ENCODE measurements around the gene ANKMY2. TPM values are rescaled to one million over a fixed set of nuclear protein-coding genes. Genes with fewer than 3 reads are reported as not detected.

Gene ANKMY2
- total RNA-seq, 1 experiment from 2014 or later, result 34.5 TPM

GRCh38 chr7:16693601-16694318 is 48.2 kb upstream of the ANKMY2 start:
- Mint-ChIP-seq H3K4me3 (ENCODE audit: unreplicated experiment) (no peak overlapping the region), H3K36me3 (ENCODE audit: insufficient read depth, unreplicated experiment) (peaks cover 95% of the 10 kb centered on the region), H3K27me3 (ENCODE audit: insufficient read depth, unreplicated experiment) (no peaks in the 10 kb centered on the region)

DNA sequence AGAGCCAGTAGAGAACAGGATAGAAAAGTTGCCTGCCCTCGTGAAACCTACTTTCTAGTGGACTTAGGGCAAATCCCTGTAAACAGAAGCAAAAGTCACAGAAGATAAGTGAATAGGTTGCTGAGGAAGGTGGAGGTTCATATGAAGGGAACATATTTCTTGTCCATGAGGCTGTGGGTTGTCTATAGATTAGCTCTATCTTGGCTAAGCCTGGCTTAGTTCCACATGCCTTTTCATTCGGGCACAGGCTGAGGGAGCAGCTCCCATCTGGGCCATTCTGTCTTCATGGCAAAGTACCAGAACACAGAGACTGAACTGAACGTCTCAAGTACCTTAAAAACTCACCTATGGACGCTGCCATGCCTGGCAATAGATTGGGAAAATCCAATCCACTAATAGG is 45.7 kb upstream of the ANKMY2 start:
- no peaks in the 10 kb centered on the region for H3K4me1 Mint-ChIP-seq (ENCODE audit: low read depth, unreplicated experiment)
- intact Hi-C loops (cut with micrococcal nuclease; ENCODE audit: unreplicated experiment), result no loop called here
- POLR2A ChIA-PET, result no interaction called here
- H3K4me3 Mint-ChIP-seq (ENCODE audit: unreplicated experiment), result no peak overlapping the region
- peaks cover 92% of the 10 kb centered on the region for H3K36me3 Mint-ChIP-seq (ENCODE audit: insufficient read depth, unreplicated experiment)
- no TSS peak for BruUV-seq (replicated peaks)
- no peak for DNase-seq
- Histone ChIP-seq H3K9me3 (no peaks in the 10 kb centered on the region), H3K36me3 (ENCODE audit: control insufficient read depth, insufficient read depth, low read length) (peaks cover 2% of the 10 kb centered on the region; the same call in 1 of the 2 replicates), H3K4me1 (no peaks in the 10 kb centered on the region), H3K27me3 (replicated peaks; ENCODE audit: control insufficient read depth, insufficient read depth, low read length) (no peaks in the 10 kb centered on the region), H3K4me3 (ENCODE audit: low read depth, low read length) (no peak overlapping the region)
- CTCF ChIA-PET, result no interaction called here
- TF ChIP-seq, protein P1, sequence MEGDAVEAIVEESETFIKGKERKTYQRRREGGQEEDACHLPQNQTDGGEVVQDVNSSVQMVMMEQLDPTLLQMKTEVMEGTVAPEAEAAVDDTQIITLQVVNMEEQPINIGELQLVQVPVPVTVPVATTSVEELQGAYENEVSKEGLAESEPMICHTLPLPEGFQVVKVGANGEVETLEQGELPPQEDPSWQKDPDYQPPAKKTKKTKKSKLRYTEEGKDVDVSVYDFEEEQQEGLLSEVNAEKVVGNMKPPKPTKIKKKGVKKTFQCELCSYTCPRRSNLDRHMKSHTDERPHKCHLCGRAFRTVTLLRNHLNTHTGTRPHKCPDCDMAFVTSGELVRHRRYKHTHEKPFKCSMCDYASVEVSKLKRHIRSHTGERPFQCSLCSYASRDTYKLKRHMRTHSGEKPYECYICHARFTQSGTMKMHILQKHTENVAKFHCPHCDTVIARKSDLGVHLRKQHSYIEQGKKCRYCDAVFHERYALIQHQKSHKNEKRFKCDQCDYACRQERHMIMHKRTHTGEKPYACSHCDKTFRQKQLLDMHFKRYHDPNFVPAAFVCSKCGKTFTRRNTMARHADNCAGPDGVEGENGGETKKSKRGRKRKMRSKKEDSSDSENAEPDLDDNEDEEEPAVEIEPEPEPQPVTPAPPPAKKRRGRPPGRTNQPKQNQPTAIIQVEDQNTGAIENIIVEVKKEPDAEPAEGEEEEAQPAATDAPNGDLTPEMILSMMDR (IDR thresholded peaks at IDR 0.05; ENCODE audit: insufficient read depth in 1 of 2, low read depth in 1 of 2, low read length in 1 of 2, severe bottlenecking in 1 of 2, unreplicated experiment in 1 of 2), result no peak
- H3K27ac Mint-ChIP-seq (ENCODE audit: unreplicated experiment), result no peak overlapping the region
- H3K9me3 Mint-ChIP-seq (ENCODE audit: unreplicated experiment), result no peaks in the 10 kb centered on the region
- H3K27me3 Mint-ChIP-seq (ENCODE audit: insufficient read depth, unreplicated experiment), result no peaks in the 10 kb centered on the region

More at GRCh38 chr7:16693601-16694318, 48.2 kb upstream of the ANKMY2 start:
- no peaks in the 10 kb centered on the region for H3K27me3 ChIP-seq (replicated peaks; ENCODE audit: control insufficient read depth, insufficient read depth, low read length)
- ChIA-PET POLR2A (no interaction called here), CTCF (interaction anchor here (1.7 kb wide), 1 partner anchor 110 kb away, joined by 7 read pairs; the partner anchor contains the start of gene AGR2)
- BruUV-seq (replicated peaks), result no TSS peak
- H3K27ac Mint-ChIP-seq (ENCODE audit: unreplicated experiment), result no peak overlapping the region
- H3K4me3 ChIP-seq (ENCODE audit: low read depth, low read length), result no peak overlapping the region
- no peaks in the 10 kb centered on the region for H3K4me1 Mint-ChIP-seq (ENCODE audit: low read depth, unreplicated experiment)
- no peaks in the 10 kb centered on the region for H3K9me3 Mint-ChIP-seq (ENCODE audit: unreplicated experiment)
- no peaks in the 10 kb centered on the region for H3K4me1 ChIP-seq
- intact Hi-C loops (cut with micrococcal nuclease; ENCODE audit: unreplicated experiment), result loop anchor here (2.0 kb wide), 1 partner anchor 225 kb away; no protein-coding TSS in a partner anchor
- TF ChIP-seq, protein P1 (IDR thresholded peaks at IDR 0.05; ENCODE audit: insufficient read depth in 1 of 2, low read depth in 1 of 2, low read length in 1 of 2, severe bottlenecking in 1 of 2, unreplicated experiment in 1 of 2), result no peak
- H3K9me3 ChIP-seq, result no peaks in the 10 kb centered on the region
- no peak for DNase-seq
- peaks cover 2% of the 10 kb centered on the region; the same call in 1 of the 2 replicates for H3K36me3 ChIP-seq (ENCODE audit: control insufficient read depth, insufficient read depth, low read length)

DNA sequence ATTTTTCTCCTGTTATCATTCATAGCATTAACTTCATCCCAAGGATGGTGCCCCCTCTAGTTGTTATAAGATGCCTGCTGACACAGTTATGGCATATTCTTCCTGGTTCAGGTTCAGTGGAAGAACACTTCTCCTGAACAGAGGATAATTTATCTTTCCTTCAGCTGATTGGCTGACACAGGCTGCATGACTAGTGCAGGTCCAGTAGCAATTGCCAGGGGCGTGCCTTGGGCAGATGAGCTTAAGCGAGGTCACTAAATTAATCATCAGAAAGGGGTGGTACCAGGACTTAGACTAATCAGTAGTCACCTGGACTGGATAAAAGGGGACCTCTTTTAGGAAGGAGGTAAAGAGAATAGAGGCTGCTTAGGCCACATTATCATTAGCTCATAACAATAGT is 42.7 kb upstream of the ANKMY2 start:
- ChIA-PET POLR2A (no interaction called here), CTCF (no interaction called here)
- Histone ChIP-seq H3K4me3 (ENCODE audit: low read depth, low read length) (no peak overlapping the region), H3K27me3 (replicated peaks; ENCODE audit: control insufficient read depth, insufficient read depth, low read length) (no peaks in the 10 kb centered on the region), H3K4me1 (peaks cover 13% of the 10 kb centered on the region), H3K9me3 (no peaks in the 10 kb centered on the region), H3K36me3 (ENCODE audit: control insufficient read depth, insufficient read depth, low read length) (peaks cover 2% of the 10 kb centered on the region; the same call in 1 of the 2 replicates)
- Mint-ChIP-seq H3K4me3 (ENCODE audit: unreplicated experiment) (no peak overlapping the region), H3K36me3 (ENCODE audit: insufficient read depth, unreplicated experiment) (peaks cover 80% of the 10 kb centered on the region), H3K4me1 (ENCODE audit: low read depth, unreplicated experiment) (peaks cover 25% of the 10 kb centered on the region), H3K27ac (ENCODE audit: unreplicated experiment) (no peak overlapping the region), H3K27me3 (ENCODE audit: insufficient read depth, unreplicated experiment) (no peaks in the 10 kb centered on the region), H3K9me3 (ENCODE audit: unreplicated experiment) (no peaks in the 10 kb centered on the region)
- BruUV-seq (replicated peaks), result no TSS peak
- peak in 1 of 2 experiments; percentile 39 for DNase-seq
- intact Hi-C loops (cut with micrococcal nuclease; ENCODE audit: unreplicated experiment), result loop anchor here (5.0 kb wide), 1 partner anchor 86 kb away; no protein-coding TSS in a partner anchor
- TF ChIP-seq, protein P1 (IDR thresholded peaks at IDR 0.05; ENCODE audit: insufficient read depth in 1 of 2, low read depth in 1 of 2, low read length in 1 of 2, severe bottlenecking in 1 of 2, unreplicated experiment in 1 of 2), result peak in 1 of 2 experiments; percentile 5
